IPS DF 6.9 (cell line): ENCODE measurements around the gene CGB7.
"Not testable (repeated sequence)": the region's sequence is repeated elsewhere in the genome, so short reads cannot be mapped to it uniquely, and the experiment has no call there.

Source experiments
- DNase-seq: peaks from one replicate; pipeline ENCODE4 v3.0.0-alpha.2; 2013; ENCODE audit warnings: low read depth, low spot score
- H3K27ac ChIP-seq: one replicate; pipeline ENCODE4 v1.5.1; 2013; ENCODE audit warnings: low read length, control low read depth
- H3K27me3 ChIP-seq: 2 replicates; pipeline ENCODE4 v1.6.1; 2013; ENCODE audit warnings: mild to moderate bottlenecking, low read length; ENCODE audit not compliant: control insufficient read depth, insufficient read depth
- H3K36me3 ChIP-seq: 2 replicates; pipeline ENCODE4 v1.6.1; 2013; ENCODE audit warnings: low read length; ENCODE audit not compliant: control insufficient read depth, insufficient read depth
- H3K4me1 ChIP-seq: 2 replicates; pipeline ENCODE4 v1.6.1; 2013; ENCODE audit warnings: low read length; ENCODE audit not compliant: control insufficient read depth, insufficient read depth
- H3K4me3 ChIP-seq: 2 replicates; pipeline ENCODE4 v1.5.1; 2013; ENCODE audit warnings: mild to moderate bottlenecking, low read length
- H3K9me3 ChIP-seq: 2 replicates; pipeline ENCODE4 v1.6.1; 2013; ENCODE audit warnings: low read length, inconsistent platforms; ENCODE audit not compliant: control insufficient read depth, insufficient read depth
- WGBS: extraction: QIAGEN DNeasy Blood & Tissue Kit; methylation state at CpG from one replicate; pipeline ENCODE4 v1.1.7; 2013; ENCODE audit warnings: mixed read lengths, missing lambda C conversion rate; ENCODE audit not compliant: insufficient read length, insufficient coverage; 5-methylcytosine and 5-hydroxymethylcytosine counted together

CGB7 gene

DNA sequence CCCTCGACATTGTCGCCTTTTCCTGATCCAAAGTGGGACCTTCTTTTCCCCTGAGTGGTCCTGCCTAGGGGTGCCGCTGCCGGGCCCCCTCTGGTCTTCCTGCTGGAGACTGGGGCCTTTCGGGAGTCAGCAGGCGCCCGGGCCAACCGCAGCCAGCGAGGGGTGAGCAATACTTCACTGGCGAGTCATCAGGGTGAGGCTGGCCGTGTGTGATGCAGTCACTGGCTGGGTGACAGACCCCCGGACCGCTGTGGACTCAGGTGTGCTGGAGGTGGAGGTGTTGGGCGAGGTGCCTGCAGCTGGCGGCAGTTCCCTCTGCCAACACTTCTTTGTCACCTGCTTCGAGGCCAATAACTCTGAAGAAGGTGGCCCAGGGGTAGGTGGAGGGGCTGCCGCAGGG, 15.4 kb downstream of the CGB7 start:
- H3K27me3 ChIP-seq: no peaks in the 10 kb centered on the region
- H3K9me3 ChIP-seq: no peaks in the 10 kb centered on the region
- no peaks in the 10 kb centered on the region for H3K4me1 ChIP-seq
- no peaks in the 10 kb centered on the region for H3K36me3 ChIP-seq
- no peak overlapping the region for H3K4me3 ChIP-seq
- no peak for DNase-seq
- no CpG with 5 or more reads among the region's 17 CpGs for WGBS
- H3K27ac ChIP-seq: no peak overlapping the region

DNA sequence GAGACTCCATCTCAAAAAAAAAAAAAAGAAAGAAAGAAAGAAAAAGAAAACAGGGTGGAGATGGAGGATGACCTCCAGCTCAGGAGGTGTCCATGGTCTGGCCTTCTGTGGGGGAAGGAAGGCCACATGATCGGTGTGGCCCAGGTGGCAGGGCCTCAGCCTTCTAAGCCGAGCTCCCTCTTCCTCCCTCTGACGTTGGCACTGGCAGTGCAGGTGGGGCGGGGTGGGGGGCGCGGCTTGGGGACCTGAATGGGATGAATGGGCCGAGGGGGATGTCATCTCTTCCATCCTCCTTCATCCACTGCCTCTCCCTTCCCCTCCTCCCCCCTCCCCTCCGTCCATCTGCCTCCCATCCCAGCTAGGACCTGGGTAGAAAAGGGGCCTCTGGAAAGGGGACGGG, 17.8 kb downstream of the CGB7 start:
- not testable (repeated sequence) for H3K27me3 ChIP-seq, H3K36me3 ChIP-seq, H3K27ac ChIP-seq, H3K9me3 ChIP-seq, DNase-seq, H3K4me1 ChIP-seq, H3K4me3 ChIP-seq
- WGBS: no CpG with 5 or more reads among the region's 9 CpGs

DNA sequence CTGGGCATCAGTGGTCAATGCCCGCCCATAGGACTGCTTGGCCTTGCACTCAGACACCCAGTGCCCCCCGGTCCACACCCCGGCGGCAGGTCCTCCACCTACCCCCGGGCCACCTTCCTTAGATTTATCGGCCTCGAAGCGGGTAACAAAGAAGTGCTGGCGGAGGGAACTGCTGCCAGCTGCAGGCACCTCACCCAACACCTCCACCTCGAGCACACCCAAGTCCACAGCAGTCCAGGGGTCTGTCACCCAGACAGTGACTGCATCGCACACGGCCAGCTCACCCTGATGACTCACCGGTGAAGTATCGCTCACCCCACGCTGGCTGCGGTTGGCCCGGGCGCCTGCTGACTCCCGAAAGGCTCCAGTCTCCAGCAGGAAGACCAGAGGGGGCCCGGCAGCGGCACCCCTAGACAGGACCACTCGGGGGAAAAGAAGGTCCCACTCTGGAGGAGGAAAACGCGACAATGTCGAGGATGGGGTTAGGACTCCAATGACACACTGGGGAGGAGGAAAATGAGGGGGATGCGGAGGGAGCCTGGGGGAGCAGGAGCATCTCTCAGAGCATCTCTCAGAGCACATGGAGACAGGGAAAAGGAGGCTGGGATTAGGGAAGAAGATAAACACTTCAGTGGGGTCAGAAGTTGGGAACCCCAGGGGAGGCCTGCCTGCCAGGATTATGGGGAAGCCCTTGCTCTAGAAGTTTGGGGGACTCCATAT, 18.8 kb downstream of the CGB7 start:
- not testable (repeated sequence) for H3K4me1 ChIP-seq, H3K4me3 ChIP-seq, H3K27ac ChIP-seq, H3K36me3 ChIP-seq, H3K9me3 ChIP-seq, DNase-seq, H3K27me3 ChIP-seq
- WGBS: no CpG with 5 or more reads among the region's 26 CpGs

DNA sequence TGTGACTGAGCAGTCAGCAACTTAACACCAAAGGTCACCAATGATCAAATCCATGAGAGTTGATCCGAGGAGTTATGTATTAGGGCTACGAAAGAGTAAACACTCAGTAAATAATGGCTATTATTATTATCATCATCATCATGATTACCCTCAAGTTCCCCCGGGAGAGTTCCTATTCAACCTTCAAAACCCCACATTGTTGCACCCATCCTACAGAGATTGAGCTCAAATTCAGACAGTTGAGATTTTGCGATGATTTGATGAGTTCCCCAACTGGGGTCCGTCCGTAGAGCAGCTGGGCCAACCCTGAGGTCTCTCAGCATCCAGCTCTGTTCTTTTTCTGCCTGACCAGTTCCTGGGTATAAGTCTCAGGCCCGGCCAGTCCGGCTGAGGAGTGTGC, 19.4 kb downstream of the CGB7 start:
- WGBS: no CpG with 5 or more reads among the region's 8 CpGs
- not testable (repeated sequence) for H3K36me3 ChIP-seq, H3K4me3 ChIP-seq, H3K9me3 ChIP-seq, DNase-seq, H3K27me3 ChIP-seq, H3K27ac ChIP-seq, H3K4me1 ChIP-seq

DNA sequence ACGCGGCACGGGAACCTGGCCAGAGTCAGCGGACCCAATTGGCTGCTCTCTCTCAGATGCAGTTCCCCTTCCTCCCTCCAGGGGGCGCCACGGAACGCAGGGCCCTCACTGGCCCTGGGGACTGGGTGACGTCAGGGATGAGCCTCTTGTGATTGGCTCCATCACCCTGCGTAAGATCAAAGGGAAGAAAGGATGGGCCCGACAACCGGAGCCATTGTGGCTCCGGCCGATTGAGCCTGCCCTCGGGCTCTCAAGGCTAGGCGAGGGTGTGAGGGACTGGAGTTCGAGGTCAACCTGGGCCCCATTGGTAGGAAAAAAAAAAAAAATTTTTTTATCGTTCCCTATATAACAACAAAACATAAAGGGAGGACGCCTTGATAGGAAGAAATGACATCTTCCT, 20.7 kb downstream of the CGB7 start, which contains the start of gene CGB1:
CGB1 (minus strand) TSS at position 81 of the 400 bp plus-strand sequence. CDS start 184 bp downstream, outside the sequence.
- H3K9me3 ChIP-seq, H3K27me3 ChIP-seq, DNase-seq, H3K4me3 ChIP-seq, H3K36me3 ChIP-seq, H3K27ac ChIP-seq, H3K4me1 ChIP-seq: not testable (repeated sequence)
- no CpG with 5 or more reads among the region's 18 CpGs for WGBS

DNA sequence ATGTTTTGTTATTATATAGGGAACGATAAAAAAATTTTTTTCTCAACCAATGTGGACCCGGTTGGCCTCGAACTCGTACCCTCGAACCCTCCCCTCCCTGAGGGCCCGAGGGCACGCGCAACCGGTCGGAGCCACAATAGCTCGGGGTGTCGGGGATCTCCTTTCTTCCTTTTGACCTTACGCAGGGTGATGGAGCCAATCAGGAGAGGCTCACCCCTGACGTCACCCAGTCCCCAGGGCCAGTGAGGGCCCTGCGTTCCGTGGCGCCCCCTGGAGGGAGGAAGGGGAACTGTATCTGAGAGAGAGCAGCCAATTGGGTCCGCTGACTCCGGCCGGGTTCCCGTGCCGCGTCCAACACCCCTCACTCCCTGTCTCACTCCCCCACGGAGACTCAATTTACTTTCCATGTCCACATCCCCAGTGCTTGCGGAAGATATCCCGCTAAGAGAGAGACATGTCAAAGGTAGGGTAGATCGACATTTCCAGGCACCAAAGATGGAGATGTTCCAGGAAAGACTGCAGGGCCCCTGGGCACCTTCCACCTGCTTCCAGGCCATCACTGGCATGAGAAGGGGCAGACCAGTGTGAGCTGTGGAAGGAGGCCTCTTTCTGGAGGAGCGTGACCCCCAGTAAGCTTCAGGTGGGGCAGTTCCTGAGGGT, 25.8 kb downstream of the CGB7 start, which contains the start of gene CGB2:
CGB2 (plus strand) TSS at position 249 of the 660 bp plus-strand sequence; CDS start at position 455, 206 bp downstream.
- DNase-seq: peak; percentile 74
- WGBS: no CpG with 5 or more reads among the region's 28 CpGs

DNA sequence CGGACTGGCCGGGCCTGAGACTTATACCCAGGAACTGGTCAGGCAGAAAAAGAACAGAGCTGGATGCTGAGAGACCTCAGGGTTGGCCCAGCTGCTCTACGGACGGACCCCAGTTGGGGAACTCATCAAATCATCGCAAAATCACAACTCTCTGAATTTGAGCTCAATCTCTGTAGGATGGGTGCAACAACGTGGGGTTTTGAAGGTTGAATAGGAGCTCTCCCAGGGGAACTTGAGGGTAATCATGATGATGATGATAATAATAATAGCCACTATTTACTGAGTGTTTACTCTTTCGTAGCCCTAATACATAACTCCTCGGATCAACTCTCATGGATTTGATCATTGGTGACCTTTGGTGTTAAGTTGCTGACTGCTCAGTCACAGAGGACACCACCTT, 27.2 kb downstream of the CGB7 start:
- H3K27ac ChIP-seq, H3K4me1 ChIP-seq, H3K27me3 ChIP-seq, H3K4me3 ChIP-seq, H3K9me3 ChIP-seq, DNase-seq, H3K36me3 ChIP-seq: not testable (repeated sequence)
- WGBS: no CpG with 5 or more reads among the region's 8 CpGs

More for the DNA sequence above, 25.8 kb downstream of the CGB7 start, which contains the start of gene CGB2:
- not testable (repeated sequence) for H3K4me3 ChIP-seq, H3K36me3 ChIP-seq, H3K9me3 ChIP-seq, H3K27me3 ChIP-seq, H3K4me1 ChIP-seq, H3K27ac ChIP-seq

DNA sequence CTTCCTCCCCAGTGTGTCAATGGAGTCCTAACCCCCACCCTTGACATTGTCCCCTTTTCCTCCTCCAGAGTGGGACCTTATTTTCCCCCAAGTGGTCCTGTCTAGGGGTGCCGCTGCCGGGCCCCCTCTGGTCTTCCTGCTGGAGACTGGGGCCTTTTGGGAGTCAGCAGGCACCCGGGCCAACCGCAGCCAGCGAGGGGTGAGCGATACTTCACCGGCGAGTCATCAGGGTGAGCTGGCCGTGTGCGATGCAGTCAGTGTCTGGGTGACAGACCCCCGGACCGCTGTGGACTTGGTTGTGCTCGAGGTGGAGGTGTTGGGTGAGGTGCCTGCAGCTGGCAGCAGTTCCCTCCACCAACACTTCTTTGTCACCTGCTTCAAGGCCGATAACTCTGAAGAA, 27.8 kb downstream of the CGB7 start:
- DNase-seq, H3K27me3 ChIP-seq, H3K4me1 ChIP-seq, H3K36me3 ChIP-seq, H3K9me3 ChIP-seq, H3K27ac ChIP-seq, H3K4me3 ChIP-seq: not testable (repeated sequence)
- no CpG with 5 or more reads among the region's 14 CpGs for WGBS

DNA sequence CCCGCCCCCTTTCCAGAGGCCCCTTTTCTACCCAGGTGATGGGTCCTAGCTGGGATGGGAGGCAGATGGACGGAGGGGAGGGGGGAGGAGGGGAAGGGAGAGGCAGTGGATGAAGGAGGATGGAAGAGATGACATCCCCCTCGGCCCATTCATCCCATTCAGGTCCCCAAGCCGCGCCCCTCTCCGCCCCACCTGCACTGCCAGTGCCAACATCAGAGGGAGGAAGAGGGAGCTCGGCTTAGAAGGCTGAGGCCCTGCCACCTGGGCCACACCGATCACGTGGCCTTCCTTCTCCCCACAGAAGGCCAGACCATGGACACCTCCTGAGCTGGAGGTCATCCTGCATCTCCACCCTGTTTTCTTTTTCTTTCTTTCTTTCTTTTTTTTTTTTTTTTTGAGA, 28.9 kb downstream of the CGB7 start:
- H3K9me3 ChIP-seq, DNase-seq, H3K36me3 ChIP-seq, H3K4me1 ChIP-seq, H3K27me3 ChIP-seq, H3K4me3 ChIP-seq, H3K27ac ChIP-seq: not testable (repeated sequence)
- no CpG with 5 or more reads among the region's 9 CpGs for WGBS

DNA sequence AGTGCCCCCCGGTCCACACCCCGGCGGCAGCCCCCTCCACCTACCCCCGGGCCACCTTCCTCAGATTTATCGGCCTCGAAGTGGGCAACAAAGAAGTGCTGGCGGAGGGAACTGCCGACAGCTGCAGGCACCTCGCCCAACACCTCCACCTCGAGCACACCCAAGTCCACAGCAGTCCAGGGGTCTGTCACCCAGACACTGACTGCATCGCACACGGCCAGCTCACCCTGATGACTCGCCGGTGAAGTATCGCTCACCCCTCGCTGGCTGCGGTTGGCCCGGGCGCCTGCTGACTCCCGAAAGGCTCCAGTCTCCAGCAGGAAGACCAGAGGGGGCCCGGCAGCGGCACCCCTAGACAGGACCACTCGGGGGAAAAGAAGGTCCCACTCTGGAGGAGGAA, 31.9 kb downstream of the CGB7 start:
- WGBS: no CpG with 5 or more reads among the region's 23 CpGs
- H3K9me3 ChIP-seq, H3K4me3 ChIP-seq, DNase-seq, H3K27me3 ChIP-seq, H3K36me3 ChIP-seq, H3K27ac ChIP-seq, H3K4me1 ChIP-seq: not testable (repeated sequence)

DNA sequence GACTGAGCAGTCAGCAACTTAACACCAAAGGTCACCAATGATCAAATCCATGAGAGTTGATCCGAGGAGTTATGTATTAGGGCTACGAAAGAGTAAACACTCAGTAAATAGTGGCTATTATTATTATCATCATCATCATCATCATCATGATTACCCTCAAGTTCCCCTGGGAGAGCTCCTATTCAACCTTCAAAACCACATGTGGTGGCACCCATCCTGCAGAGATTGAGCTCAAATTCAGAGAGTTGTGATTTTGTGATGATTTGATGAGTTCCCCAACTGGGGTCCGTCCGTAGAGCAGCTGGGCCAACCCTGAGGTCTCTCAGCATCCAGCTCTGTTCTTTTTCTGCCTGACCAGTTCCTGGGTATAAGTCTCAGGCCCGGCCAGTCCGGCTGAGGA, 32.5 kb downstream of the CGB7 start:
- DNase-seq, H3K27ac ChIP-seq, H3K36me3 ChIP-seq, H3K27me3 ChIP-seq, H3K9me3 ChIP-seq, H3K4me1 ChIP-seq, H3K4me3 ChIP-seq: not testable (repeated sequence)
- WGBS: no CpG with 5 or more reads among the region's 6 CpGs
